Measurements from ENCODE around the gene MYH15.

MYH15 gene

DNA sequence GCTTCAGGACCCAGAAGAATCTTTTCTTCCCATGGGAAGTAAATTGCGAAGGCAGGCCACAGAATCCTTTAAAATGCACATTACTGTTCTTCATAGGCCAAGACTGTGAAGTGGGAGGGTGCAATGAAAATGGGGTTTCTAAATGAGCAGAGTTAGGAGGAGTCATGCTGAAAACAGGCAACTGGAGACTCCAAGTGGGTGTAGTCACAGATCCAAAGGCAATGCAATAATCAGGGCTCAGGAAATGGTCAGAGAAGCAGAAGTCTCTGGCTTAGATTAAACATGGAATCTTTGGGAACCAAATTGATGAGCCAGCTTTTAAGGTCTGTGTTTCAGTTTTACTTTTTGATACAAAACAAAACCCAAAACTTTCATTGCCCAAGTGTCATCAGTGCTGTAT is 176.4 kb downstream of the MYH15 start:
- Histone ChIP-seq H2BK5ac (ENCODE audit: low read length) (no peak overlapping the region), H3K18ac (ENCODE audit: low read length) (no peak overlapping the region), H3K79me1 (ENCODE audit: low read depth, low read length) (no peaks in the 10 kb centered on the region), H3K27me3 (ENCODE audit: control insufficient read depth in 3 of 3, insufficient read depth in 3 of 3, low read depth in 1 of 3, low read length in 3 of 3) (no peaks in the 10 kb centered on the region), H3K14ac (ENCODE audit: low read length) (no peak overlapping the region), H2AK5ac (ENCODE audit: low read depth, low read length) (no peak overlapping the region), H3K9ac (ENCODE audit: low read depth, low read length, poor library complexity) (no peak overlapping the region), H3K9me3 (replicated peaks in 1 of 2; ENCODE audit: control insufficient read depth in 2 of 2, insufficient read depth in 1 of 2, low read depth in 1 of 2, low read length in 2 of 2) (no peaks in the 10 kb centered on the region), H3K27ac (replicated peaks; ENCODE audit: low read length) (no peak overlapping the region), H3K4me1 (ENCODE audit: control insufficient read depth in 2 of 2, insufficient read depth in 1 of 2, low read depth in 1 of 2, low read length in 2 of 2) (no peaks in the 10 kb centered on the region), H3K4me3 (ENCODE audit: low read length in 2 of 2) (no peak overlapping the region), H2AFZ (ENCODE audit: low read length) (no peak overlapping the region), H2BK15ac (ENCODE audit: low read length) (no peak overlapping the region), H4K91ac (ENCODE audit: low read depth, low read length, poor library complexity) (no peak overlapping the region), H3K4ac (ENCODE audit: low read length) (no peak overlapping the region), H4K8ac (ENCODE audit: low read depth, low read length) (no peak overlapping the region), H3K23ac (ENCODE audit: low read depth, low read length, poor library complexity) (no peak overlapping the region), H3K36me3 (replicated peaks in 1 of 2; ENCODE audit: control insufficient read depth in 2 of 2, insufficient read depth in 2 of 2, low read length in 2 of 2) (no peaks in the 10 kb centered on the region), H3K4me2 (ENCODE audit: insufficient read depth, low read length, poor library complexity, severe bottlenecking) (no peak overlapping the region), H2BK12ac (ENCODE audit: low read length) (no peak overlapping the region), H2BK120ac (ENCODE audit: low read depth, low read length) (no peak overlapping the region)
- DNase-seq (ENCODE audit: low spot score), result no peak
- no CpG with 5 or more reads among the region's 1 CpG for WGBS, 2 donors (ENCODE audit: extremely low coverage in 2 of 2, insufficient read length in 2 of 2, insufficient replicate concordance in 1 of 2)

DNA sequence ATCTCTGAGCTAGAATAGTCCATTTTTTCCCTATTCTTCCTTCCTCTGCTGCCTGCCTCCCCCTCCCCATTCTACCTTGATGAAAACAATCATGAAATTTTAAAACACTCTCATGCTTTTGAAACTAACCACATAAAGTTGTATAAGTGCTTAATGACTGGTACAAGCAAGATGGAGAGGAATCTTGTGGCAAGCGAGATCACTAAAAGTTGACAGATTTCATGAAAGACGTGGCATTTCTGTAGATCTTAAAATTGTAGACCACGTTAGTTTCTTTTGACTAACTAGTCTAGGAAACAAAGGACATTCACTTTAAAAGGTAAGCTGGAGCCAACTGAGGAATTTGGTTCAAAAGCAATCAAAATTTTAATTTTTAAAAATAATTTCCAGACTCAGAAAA is 178.6 kb downstream of the MYH15 start:
- Histone ChIP-seq H3K14ac (ENCODE audit: low read length) (no peak overlapping the region), H3K9me3 (replicated peaks in 1 of 2; ENCODE audit: control insufficient read depth in 2 of 2, insufficient read depth in 1 of 2, low read depth in 1 of 2, low read length in 2 of 2) (no peaks in the 10 kb centered on the region), H3K4me2 (ENCODE audit: insufficient read depth, low read length, poor library complexity, severe bottlenecking) (no peak overlapping the region), H2BK12ac (ENCODE audit: low read length) (no peak overlapping the region), H3K27ac (replicated peaks; ENCODE audit: low read length) (no peak overlapping the region), H3K4ac (ENCODE audit: low read length) (no peak overlapping the region), H2AK5ac (ENCODE audit: low read depth, low read length) (no peak overlapping the region), H2BK15ac (ENCODE audit: low read length) (no peak overlapping the region), H3K9ac (ENCODE audit: low read depth, low read length, poor library complexity) (no peak overlapping the region), H2AFZ (ENCODE audit: low read length) (no peak overlapping the region), H2BK5ac (ENCODE audit: low read length) (no peak overlapping the region), H3K79me1 (ENCODE audit: low read depth, low read length) (no peaks in the 10 kb centered on the region), H4K8ac (ENCODE audit: low read depth, low read length) (no peak overlapping the region), H3K27me3 (ENCODE audit: control insufficient read depth in 3 of 3, insufficient read depth in 3 of 3, low read depth in 1 of 3, low read length in 3 of 3) (no peaks in the 10 kb centered on the region), H4K91ac (ENCODE audit: low read depth, low read length, poor library complexity) (no peak overlapping the region), H3K23ac (ENCODE audit: low read depth, low read length, poor library complexity) (no peak overlapping the region), H3K4me1 (ENCODE audit: control insufficient read depth in 2 of 2, insufficient read depth in 1 of 2, low read depth in 1 of 2, low read length in 2 of 2) (no peaks in the 10 kb centered on the region), H3K36me3 (replicated peaks in 1 of 2; ENCODE audit: control insufficient read depth in 2 of 2, insufficient read depth in 2 of 2, low read length in 2 of 2) (no peaks in the 10 kb centered on the region), H3K18ac (ENCODE audit: low read length) (no peak overlapping the region), H2BK120ac (ENCODE audit: low read depth, low read length) (no peak overlapping the region), H3K4me3 (ENCODE audit: low read length in 2 of 2) (no peak overlapping the region)
- WGBS, 2 donors (ENCODE audit: extremely low coverage in 2 of 2, insufficient read length in 2 of 2, insufficient replicate concordance in 1 of 2), result no CpG with 5 or more reads among the region's 3 CpGs
- DNase-seq (ENCODE audit: low spot score), result no peak
